ENCODE results near the gene WDR49.

DNA sequence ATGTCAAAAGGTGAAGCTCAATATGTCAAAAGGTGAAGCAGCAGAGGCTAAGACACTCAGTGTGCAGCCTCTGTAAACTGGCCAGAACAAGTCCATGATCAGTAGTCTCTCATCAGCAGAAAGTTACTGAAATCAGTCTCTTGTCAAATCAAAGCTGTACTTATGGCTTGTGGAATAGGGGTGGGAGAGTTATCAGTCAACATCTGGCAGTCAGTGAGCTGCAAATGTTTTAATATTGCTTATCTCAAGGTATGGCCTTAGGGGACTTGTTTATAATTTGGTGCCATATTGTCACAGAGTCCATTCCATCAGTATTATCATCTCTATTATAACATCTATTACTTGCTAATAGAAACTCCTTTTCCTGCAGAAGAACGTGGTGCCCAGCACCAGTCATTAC lies 14.9 kb upstream of the WDR49 start:
- TF ChIP-seq CTCF (IDR thresholded peaks at IDR 0.05; ENCODE audit: insufficient read depth, low read length, poor library complexity, severe bottlenecking) (no peak), EZH2phosphoT487 (conservative IDR thresholded peaks at IDR 0.05; ENCODE audit: low read length) (no peak)
